Activated CD4-positive, CD25-positive, alpha-beta regulatory T cell treated with anti-CD3 and anti-CD28 coated beads, Interleukin-2, amount 50 U/mL, for 72 hours (primary cell): ENCODE data around the gene IMPACT.

Experiments used
- DNase-seq: peaks from one replicate; pipeline ENCODE4 v3.0.0; 2021

IMPACT gene

DNA sequence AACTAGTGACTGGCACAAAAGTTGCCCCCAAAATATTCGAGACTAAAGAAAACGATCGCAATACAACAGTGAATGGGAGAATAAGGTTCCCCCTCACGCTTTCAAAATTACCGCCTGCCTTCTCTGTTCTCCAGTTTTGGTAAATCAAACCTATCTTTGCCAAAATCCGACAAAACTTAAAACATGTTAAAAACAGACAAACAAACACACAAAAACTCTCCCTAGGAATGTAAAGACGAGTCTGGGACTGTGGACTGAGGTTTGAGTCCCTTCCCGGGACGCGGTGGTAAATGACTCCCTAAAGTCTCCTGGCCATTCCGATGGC is 435 bp upstream of the IMPACT start:
- DNase-seq: no peak

DNA sequence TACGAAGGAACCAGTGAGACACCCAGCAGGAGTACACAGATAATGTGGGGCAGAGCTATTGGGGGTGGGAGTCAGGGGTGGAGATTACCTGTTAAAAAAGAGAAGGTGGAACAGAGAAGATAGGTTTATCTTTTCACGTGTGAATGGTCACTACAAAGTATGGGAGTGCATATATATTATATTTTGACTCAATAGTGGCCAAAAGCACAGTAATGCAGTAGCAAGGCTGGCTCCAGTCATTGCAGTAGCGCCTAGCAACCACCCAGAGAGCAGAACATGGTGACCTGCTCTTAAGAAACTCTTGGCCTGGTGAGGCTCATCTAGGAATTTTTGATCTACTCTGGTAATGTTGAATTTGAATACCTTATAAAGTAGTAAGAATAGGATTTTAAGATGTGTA is 1.0 kb downstream of the IMPACT start:
- no peak for DNase-seq

GRCh38 chr18:24428709-24429108 is 2.2 kb downstream of the IMPACT start:
- DNase-seq: no peak

DNA sequence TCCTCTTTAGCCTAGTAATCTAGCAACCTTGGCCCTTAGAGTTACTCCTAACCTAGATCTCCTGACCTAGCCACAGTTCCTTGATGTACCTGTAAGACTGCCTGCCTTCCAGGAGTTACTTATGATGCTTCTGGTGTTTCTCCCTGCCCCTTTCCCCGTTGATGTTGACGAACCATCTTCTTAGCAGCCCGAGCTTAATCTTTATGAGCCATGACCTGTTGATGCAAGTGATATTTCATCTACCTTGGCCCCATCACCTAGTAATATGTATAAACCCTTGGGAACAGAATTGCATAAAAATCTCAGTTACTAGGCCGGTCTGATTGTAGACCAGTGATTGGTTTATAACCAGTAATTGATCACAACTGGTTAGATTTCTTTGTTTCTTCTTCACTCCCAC is 2.7 kb downstream of the IMPACT start:
- no peak for DNase-seq

GRCh38 chr18:24432618-24433017 is 6.1 kb downstream of the IMPACT start:
- DNase-seq: no peak

GRCh38 chr18:24436939-24437338 is 10.5 kb downstream of the IMPACT start:
- no peak for DNase-seq

DNA sequence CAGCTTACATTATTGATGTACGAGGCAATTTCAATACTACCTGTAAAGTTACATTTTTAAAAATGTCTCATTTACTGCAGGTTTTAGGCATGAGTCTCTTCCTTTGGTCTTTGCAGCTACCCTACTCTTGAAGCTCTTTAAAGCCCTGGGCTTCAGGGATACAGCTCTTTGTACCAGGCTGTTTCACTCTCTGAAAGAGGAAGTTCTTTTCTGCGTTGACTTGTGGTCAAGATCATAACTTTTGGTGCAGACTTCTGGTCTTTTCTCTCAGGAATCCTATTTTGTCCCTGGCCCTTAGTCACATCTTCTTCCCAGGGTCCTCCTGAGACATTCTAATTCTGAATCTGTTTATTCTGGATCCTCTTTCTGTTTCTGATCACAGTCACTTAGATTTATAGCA is 17.4 kb downstream of the IMPACT start:
- no peak for DNase-seq

GRCh38 chr18:24446453-24446852 is 20.0 kb downstream of the IMPACT start:
- no peak for DNase-seq

DNA sequence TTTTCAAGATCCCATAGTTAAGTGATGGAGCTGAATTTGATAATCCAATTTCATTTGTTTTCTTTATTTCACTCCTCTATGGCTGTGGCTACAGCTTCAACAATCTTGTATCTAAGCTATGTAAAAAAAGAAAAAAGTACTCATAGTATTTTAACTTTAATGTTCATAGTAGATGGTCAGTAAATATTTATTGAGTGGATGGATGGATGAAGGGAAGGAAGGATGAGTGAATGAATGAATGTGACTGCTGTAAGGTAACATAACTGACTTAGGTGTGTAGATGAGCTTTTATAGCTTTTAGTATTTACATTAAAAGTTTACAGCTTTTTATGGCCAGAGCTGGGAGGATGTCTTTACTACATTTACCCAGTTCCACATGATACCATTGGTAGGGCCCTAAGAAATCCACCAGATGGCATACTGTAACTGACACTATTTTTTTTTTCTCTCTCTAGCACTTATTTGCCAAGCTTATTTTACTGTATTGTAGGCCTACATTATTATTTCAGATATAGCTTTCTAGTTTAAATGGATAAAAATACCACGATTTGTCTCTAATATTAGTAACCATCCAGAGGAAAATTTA is 20.6 kb downstream of the IMPACT start:
- no peak for DNase-seq

DNA sequence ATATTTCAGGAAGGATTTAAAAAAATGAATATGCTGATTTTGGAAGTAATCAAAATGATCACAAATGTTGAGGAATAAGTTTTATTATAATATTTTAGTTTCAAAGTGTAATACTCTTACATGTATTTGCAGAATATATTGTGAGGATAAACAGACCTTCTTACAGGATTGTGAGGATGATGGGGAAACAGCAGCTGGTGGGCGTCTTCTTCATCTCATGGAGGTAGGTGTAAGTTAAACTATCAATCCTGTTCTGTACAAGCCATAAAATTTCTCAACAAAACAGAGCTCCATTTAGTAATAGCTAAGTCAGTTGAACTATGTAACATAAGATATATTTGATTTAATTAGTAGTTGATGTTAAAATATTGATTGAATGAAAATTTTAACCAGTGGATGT is 21.5 kb downstream of the IMPACT start:
- DNase-seq: no peak

DNA sequence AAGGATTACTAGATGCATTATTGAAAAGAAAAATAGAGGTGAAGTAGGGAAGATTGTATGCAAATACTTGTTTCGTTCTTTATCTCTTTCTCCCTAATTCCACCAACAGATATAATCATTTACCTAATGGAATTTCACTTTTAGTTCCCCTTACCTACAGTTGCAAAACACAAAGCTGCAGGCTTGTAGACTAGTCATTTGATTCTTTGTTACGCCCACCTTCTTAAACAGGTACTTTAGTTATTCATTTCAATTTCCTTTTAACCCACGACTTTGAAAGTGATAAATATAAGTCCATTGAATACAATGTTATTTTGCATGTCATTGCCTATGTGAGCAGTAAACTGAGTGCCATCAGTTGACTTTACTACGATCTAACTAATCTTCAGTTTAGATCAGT is 30.1 kb downstream of the IMPACT start:
- DNase-seq: no peak

DNA sequence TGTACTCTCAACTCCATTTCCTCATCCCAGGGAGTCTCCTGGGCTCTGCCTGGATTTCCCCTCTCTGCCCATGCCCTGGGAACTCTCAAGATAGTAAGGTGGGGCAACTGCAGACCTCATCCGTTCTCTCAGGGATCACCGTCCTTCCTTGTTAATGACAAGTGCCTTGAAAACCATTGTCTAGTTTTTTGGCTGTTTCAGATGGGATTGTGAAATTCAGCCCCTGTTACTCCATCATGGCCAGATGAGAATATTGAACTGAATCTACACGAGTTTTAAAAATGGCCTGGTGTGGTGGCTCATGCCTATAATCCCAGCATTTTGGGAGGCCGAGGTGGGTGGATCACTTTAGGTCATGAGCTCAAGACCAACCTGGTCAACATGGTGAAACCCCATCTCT is 33.3 kb downstream of the IMPACT start:
- no peak for DNase-seq

GRCh38 chr18:24460388-24460787 is 33.9 kb downstream of the IMPACT start, which contains the start of gene HRH4:
TSS of gene HRH4 (plus strand) at chr18:24460637. CDS start at chr18:24460729, 92 bp downstream.
- no peak for DNase-seq

DNA sequence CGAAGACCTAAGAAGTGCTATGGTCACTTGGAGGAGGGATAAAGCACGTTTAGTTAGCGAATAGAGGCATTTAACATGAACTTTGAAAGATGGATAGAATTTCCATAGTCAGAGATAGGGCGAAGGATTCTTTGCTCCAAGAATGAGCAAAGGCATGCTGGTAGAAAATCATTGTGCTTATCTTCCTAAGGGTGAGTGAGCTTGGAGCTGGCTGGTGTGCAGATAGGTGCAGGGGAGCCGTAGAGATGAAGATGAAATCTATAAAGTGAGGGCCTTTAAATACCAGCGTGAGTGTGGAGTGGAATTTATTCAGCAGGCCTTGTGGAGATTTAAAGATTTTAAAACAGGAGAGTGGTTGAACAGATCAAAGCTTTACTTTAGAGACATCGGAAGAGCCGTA is 35.5 kb downstream of the IMPACT start:
- no peak for DNase-seq

GRCh38 chr18:24462838-24463775 is 36.6 kb downstream of the IMPACT start:
- DNase-seq: no peak

DNA sequence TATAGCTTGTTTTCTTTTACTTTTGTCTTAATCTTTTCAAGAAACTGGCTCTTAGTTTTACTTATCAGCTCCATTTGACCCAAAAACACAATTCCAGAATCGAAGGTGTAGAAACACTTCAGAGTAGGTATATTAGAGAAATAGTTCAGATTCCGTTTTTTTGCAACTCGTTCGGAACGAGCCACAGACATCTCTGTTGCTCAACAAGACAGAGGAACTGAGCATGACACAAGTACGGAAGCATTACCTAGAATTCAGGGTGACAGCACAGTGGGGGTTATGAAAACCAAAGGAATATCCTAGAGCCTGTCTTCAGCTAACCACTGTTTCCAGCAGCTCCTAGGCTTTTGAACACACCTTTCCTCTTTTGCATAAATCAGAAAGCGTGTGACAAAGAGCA is 39.0 kb downstream of the IMPACT start:
- no peak for DNase-seq

GRCh38 chr18:24466771-24467170 is 40.3 kb downstream of the IMPACT start:
- no peak for DNase-seq

GRCh38 chr18:24470022-24470618 is 43.6 kb downstream of the IMPACT start:
- DNase-seq: no peak

DNA sequence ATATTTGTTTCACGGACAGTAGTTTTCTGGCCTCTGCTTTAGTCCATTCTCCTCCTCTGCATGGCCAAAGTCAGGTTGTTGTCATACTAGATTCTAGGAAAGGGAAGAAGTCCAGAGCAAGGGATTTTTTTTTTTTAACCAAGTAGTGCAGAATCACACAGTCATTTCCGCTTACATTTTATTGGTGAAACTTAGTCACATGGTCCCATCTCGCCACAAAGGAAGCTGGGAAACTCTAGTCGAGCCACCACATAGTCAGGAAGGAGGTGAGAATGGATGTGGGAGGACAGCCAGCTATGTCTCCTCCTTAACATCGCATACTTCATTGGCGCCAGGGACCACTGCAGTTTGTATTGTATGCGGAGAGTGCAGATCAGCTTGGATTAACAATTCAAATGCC is 44.3 kb downstream of the IMPACT start:
- no peak for DNase-seq

DNA sequence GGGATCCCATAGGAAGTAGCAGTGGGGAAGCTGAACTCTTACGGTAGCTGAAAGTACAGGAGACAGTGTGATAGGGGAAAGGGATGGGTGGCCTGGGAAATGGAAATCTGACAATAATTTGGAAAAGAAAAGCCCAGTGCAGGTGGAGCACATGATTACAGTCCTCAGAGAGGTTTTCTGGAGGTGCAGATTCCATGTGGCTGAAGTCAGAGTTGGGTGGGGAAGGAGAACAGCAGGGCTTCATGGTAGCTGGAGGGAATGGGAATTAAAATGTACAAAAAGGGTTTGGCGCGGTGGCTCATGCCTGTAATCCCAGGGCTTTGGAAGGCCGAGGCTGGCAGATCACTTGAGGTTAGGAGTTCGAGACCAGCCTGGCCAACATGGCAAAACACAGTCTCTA is 46.1 kb downstream of the IMPACT start:
- no peak for DNase-seq

DNA sequence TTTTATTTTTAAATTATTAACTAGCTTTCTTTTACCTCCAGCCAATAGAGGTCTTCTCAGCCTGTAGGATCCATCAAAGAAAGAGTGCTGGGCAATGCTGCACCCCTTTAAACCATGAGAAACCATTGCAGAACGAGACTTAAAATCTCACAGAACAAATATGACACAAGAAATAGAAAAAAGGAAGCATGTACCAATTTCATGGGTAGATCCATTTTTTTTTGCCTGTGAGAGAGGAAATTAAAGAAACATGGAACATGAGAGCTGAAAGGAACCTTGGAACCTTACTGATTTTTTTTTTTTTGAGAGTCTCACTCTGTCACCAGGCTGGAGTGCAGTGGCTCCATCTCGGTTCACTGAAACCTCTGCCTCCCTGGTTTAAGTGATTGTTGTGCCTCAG is 47.9 kb downstream of the IMPACT start:
- DNase-seq: no peak

- DNase-seq: no peak
Measured at GRCh38 chr18:24475926-24476589, 49.6 kb downstream of the IMPACT start.

DNA sequence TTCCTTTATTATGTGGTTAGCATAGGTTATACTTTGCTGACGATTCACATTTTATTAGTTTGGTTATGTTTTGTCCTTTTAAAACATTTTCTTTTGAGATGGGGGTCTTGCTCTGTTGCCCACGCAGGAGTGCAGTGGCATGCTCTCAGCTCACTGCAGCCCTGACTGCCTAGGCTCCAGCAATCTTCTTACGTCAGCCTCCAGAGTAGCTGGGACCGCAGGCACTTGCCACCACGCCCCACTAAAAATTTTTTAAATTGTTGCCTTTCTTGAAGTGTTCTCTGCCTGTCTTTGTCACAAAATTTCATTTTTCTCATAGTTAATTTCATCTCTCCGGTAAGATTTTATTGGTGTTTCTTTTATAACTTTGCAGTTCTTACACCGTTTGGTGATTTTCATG is 52.9 kb downstream of the IMPACT start:
- no peak for DNase-seq

GRCh38 chr18:24482821-24483220 is 56.4 kb downstream of the IMPACT start:
- DNase-seq: no peak
